ENCODE data around the gene NRP1. TPM values are rescaled to one million over a fixed set of nuclear protein-coding genes. Genes with fewer than 3 reads are reported as not detected.

Gene NRP1
- total RNA-seq, 4 donors from 2014 or later: 17.7 to 47.0 (median 21.0) TPM

DNA sequence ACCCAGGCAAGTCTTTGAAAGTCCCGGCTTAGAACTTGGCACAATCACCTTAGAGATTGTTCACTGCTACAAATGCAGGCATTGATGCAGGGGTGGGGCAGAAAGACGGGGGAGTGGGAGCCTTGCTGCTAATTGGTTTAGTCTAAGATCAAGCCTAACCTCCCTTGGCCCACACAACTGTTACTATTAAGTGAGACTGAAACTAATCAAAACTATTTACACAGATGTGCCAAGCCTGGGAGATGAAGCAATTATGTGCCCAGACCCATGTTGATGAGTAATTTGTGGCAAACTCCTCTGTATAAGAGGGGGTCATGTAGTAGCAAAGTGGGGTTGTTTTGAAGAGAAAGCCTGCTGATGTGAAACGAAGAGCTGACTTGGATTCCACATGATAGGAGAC, 198.2 kb downstream of the NRP1 start:
- TF ChIP-seq, protein P1, sequence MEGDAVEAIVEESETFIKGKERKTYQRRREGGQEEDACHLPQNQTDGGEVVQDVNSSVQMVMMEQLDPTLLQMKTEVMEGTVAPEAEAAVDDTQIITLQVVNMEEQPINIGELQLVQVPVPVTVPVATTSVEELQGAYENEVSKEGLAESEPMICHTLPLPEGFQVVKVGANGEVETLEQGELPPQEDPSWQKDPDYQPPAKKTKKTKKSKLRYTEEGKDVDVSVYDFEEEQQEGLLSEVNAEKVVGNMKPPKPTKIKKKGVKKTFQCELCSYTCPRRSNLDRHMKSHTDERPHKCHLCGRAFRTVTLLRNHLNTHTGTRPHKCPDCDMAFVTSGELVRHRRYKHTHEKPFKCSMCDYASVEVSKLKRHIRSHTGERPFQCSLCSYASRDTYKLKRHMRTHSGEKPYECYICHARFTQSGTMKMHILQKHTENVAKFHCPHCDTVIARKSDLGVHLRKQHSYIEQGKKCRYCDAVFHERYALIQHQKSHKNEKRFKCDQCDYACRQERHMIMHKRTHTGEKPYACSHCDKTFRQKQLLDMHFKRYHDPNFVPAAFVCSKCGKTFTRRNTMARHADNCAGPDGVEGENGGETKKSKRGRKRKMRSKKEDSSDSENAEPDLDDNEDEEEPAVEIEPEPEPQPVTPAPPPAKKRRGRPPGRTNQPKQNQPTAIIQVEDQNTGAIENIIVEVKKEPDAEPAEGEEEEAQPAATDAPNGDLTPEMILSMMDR (IDR thresholded peaks at IDR 0.05): no peak
- TF ChIP-seq POLR2A (IDR thresholded peaks at IDR 0.05): no peak
- H3K27ac ChIP-seq: peak overlapping the region in 1 of 4 donors; percentile 76
- H3K4me3 ChIP-seq: no peak overlapping the region
- H3K27me3 ChIP-seq: no peaks in the 10 kb centered on the region
- H3K4me1 ChIP-seq: peaks cover 0 to 9% (median 0%) of the 10 kb centered on the region in 4 donors
- H3K36me3 ChIP-seq: no peaks in the 10 kb centered on the region
- no peaks in the 10 kb centered on the region for H3K9me3 ChIP-seq
- DNase-seq: no peak

- Histone ChIP-seq H3K27ac (peak overlapping the region in 2 of 4 donors; percentile 76 to 89), H3K9me3 (no peaks in the 10 kb centered on the region), H3K27me3 (no peaks in the 10 kb centered on the region), H3K4me1 (peaks cover 0 to 10% (median 0%) of the 10 kb centered on the region in 4 donors), H3K4me3 (no peak overlapping the region), H3K36me3 (no peaks in the 10 kb centered on the region)
- peak in 2 of 3 donors; percentile 75 to 90 for DNase-seq
- TF ChIP-seq POLR2A (IDR thresholded peaks at IDR 0.05): peak in 1 of 2 donors; percentile 31
- TF ChIP-seq, protein P1 (IDR thresholded peaks at IDR 0.05): no peak
Measured at GRCh38 chr10:33134011-33134751, 200.3 kb downstream of the NRP1 start.

GRCh38 chr10:33133557-33133956, 200.9 kb downstream of the NRP1 start:
- peaks cover 0 to 13% (median 0%) of the 10 kb centered on the region in 4 donors for H3K4me1 ChIP-seq
- no peaks in the 10 kb centered on the region for H3K27me3 ChIP-seq
- no peak for DNase-seq
- H3K27ac ChIP-seq: peak overlapping the region in 2 of 4 donors; percentile 76 to 89
- no peaks in the 10 kb centered on the region for H3K9me3 ChIP-seq
- no peak for TF ChIP-seq POLR2A (IDR thresholded peaks at IDR 0.05)
- TF ChIP-seq, protein P1 (IDR thresholded peaks at IDR 0.05): no peak
- H3K36me3 ChIP-seq: no peaks in the 10 kb centered on the region
- H3K4me3 ChIP-seq: no peak overlapping the region

DNA sequence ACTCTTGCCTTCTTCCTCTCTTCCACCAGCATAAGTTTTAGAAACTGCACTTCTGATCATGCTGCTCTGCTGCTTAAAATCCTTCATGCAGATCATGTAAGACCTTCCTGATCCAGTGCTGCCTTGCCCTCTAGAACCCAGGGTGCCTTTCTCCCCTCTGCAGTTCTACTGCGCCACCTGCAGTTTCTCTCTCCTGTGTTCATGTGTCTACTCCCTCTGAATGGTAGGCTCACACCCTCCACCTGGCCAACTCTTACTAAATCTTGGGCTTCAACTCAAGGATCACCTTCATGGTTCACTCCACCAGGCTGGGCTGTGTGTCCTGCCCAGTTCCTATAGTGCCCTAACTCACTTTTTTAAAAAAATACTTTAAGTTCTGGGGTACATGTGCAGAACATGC, 201.8 kb downstream of the NRP1 start:
- Histone ChIP-seq H3K4me1 (peaks cover 0 to 13% (median 0%) of the 10 kb centered on the region in 4 donors), H3K4me3 (no peak overlapping the region), H3K27me3 (no peaks in the 10 kb centered on the region), H3K9me3 (no peaks in the 10 kb centered on the region), H3K27ac (no peak overlapping the region), H3K36me3 (no peaks in the 10 kb centered on the region)
- TF ChIP-seq POLR2A (IDR thresholded peaks at IDR 0.05): no peak
- TF ChIP-seq, protein P1 (IDR thresholded peaks at IDR 0.05): peak in 2 of 6 experiments; percentile 12 to 16
- no peak for DNase-seq

DNA sequence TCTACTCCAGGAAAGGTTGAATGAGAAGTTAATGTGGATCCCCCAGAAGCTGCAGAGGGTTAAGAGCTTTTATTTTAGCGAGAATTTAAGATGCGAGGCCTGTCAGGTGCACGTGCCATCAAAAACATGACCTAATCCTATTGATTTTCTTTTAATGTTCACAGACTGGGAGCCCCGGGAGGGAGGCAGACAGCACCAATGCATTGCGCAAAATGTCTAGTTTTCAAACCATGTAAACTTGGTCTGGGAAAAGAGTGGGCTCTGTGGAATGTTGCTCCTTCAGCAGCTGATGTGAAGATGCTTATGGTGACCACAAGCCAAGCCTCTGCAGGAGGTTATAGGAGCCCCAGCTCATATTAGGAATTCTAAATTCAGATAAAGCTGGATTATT, 204.5 kb downstream of the NRP1 start:
- H3K27ac ChIP-seq: peak overlapping the region in 2 of 4 donors; percentile 7 to 55
- no peaks in the 10 kb centered on the region for H3K27me3 ChIP-seq
- no peak for DNase-seq
- no peaks in the 10 kb centered on the region for H3K9me3 ChIP-seq
- TF ChIP-seq, protein P1 (IDR thresholded peaks at IDR 0.05): no peak
- no peak for TF ChIP-seq POLR2A (IDR thresholded peaks at IDR 0.05)
- H3K4me3 ChIP-seq: no peak overlapping the region
- no peaks in the 10 kb centered on the region for H3K36me3 ChIP-seq
- peaks cover 0 to 4% (median 0%) of the 10 kb centered on the region in 4 donors for H3K4me1 ChIP-seq

Measured in Peyer's patch (tissue), 4 donors.